ENCODE results near the gene HOXA9. TPM values are rescaled to one million over a fixed set of nuclear protein-coding genes. Genes with fewer than 3 reads are reported as not detected.

HOXA9 gene
- polyA plus RNA-seq, 1 of the 3 experiments (the other 2 are of a cell fraction) = not detected

GRCh38 chr7:27196287-27196767, 31.0 kb upstream of the HOXA9 start:
- Histone ChIP-seq H3K79me2 (ENCODE audit: insufficient read depth) (no peaks in the 10 kb centered on the region), H2AFZ (ENCODE audit: low read depth) (no peak overlapping the region), H3K9ac (no peak overlapping the region), H3K4me2 (no peak overlapping the region; the same call in 1 of the 2 replicates), H3K4me1 (ENCODE audit: control insufficient read depth in 1 of 2, insufficient read depth in 2 of 2, low read depth in 1 of 2, low read length in 1 of 2) (peaks cover 0 to 4% of the 10 kb centered on the region in 2 experiments; a peak in 1 of 4 replicates), H3K9me3 (no peaks in the 10 kb centered on the region), H4K20me1 (ENCODE audit: insufficient read depth) (peaks cover 3% of the 10 kb centered on the region; the same call in 1 of the 2 replicates), H3K36me3 (replicated peaks in 1 of 2; ENCODE audit: control insufficient read depth in 1 of 2, insufficient read depth in 2 of 2, low read length in 1 of 2) (no peaks in the 10 kb centered on the region), H3K27ac (ENCODE audit: low read depth in 2 of 2, low read length in 1 of 2) (no peak overlapping the region), H3F3A (replicated peaks; ENCODE audit: insufficient read depth) (peaks cover 8% of the 10 kb centered on the region), H3K27me3 (ENCODE audit: insufficient read depth) (peaks cover 82% of the 10 kb centered on the region), H3K9me2 (no peaks in the 10 kb centered on the region), H3K4me3 (ENCODE audit: low read depth in 2 of 2, low read length in 1 of 2) (peak overlapping the region in 1 of 2 experiments; percentile 15; a peak in 1 of 4 replicates)
- POLR2A ChIA-PET = no interaction called here
- WGBS (ENCODE audit: low lambda C conversion rate) = 3% methylated on average over 6 of the region's 6 CpGs
- peak; percentile 83 for DNase-seq
- CTCF ChIA-PET = interaction anchor here (0.6 to 5.4 kb wide), 90 partner anchors 9 to 1281 kb away, joined by 3 to 74 read pairs (median 4); partner anchors contain the start of genes HOXA11 and HOXA5
- no peak for TF ChIP-seq TAF1 (IDR thresholded peaks at IDR 0.05; ENCODE audit: borderline replicate concordance, low read depth, low read length)
- TF ChIP-seq EP300 (IDR thresholded peaks at IDR 0.05; ENCODE audit: borderline replicate concordance in 1 of 2, low read depth in 1 of 2, low read length in 1 of 2) = no peak
- TF ChIP-seq ZBTB33 (IDR thresholded peaks at IDR 0.05; ENCODE audit: borderline replicate concordance, low read depth) = no peak
- no peak for TF ChIP-seq TEAD4 (IDR thresholded peaks at IDR 0.05; ENCODE audit: borderline replicate concordance, insufficient read depth)
- no peak for TF ChIP-seq TCF12 (IDR thresholded peaks at IDR 0.05)
- no peak for TF ChIP-seq MAX (IDR thresholded peaks at IDR 0.05; ENCODE audit: low read depth)
- TF ChIP-seq RCOR1 (IDR thresholded peaks at IDR 0.05; ENCODE audit: low read length) = no peak
- peak; percentile 97 for TF ChIP-seq RAD21 (IDR thresholded peaks at IDR 0.05; ENCODE audit: low read length)
- TF ChIP-seq EZH2phosphoT487 (IDR thresholded peaks at IDR 0.05; ENCODE audit: borderline replicate concordance, low read depth) = no peak
- TF ChIP-seq JUND (IDR thresholded peaks at IDR 0.05) = no peak
- no peak for TF ChIP-seq FOSL2 (IDR thresholded peaks at IDR 0.05; ENCODE audit: borderline replicate concordance, low read depth)
- no peak for TF ChIP-seq USF2 (IDR thresholded peaks at IDR 0.05; ENCODE audit: borderline replicate concordance, low read depth, low read length)
- TF ChIP-seq SIN3A (IDR thresholded peaks at IDR 0.05; ENCODE audit: borderline replicate concordance, low read depth, low read length) = no peak
- no peak for TF ChIP-seq NFIC (IDR thresholded peaks at IDR 0.05; ENCODE audit: borderline replicate concordance)
- no peak for TF ChIP-seq REST (IDR thresholded peaks at IDR 0.05; ENCODE audit: low read depth, low read length)
- no peak for TF ChIP-seq RXRA (IDR thresholded peaks at IDR 0.05; ENCODE audit: borderline replicate concordance, low read depth)
- no peak for TF ChIP-seq FOXJ3 (CRISPR knock-in tag; IDR thresholded peaks at IDR 0.05)
- no peak for TF ChIP-seq FOXM1 (IDR thresholded peaks at IDR 0.05; ENCODE audit: low read depth)
- no peak for TF ChIP-seq IRF3 (IDR thresholded peaks at IDR 0.05; ENCODE audit: low read depth, low read length)
- no peak for TF ChIP-seq PBX3 (IDR thresholded peaks at IDR 0.05)
- no peak for TF ChIP-seq GABPA (IDR thresholded peaks at IDR 0.05; ENCODE audit: low read depth)
- no peak for TF ChIP-seq POLR2AphosphoS5 (IDR thresholded peaks at IDR 0.05; ENCODE audit: low read depth, low read length)
- TF ChIP-seq CTCF (IDR thresholded peaks at IDR 0.05) = peak; percentile 99
